CD4-positive, alpha-beta T cell treated with Interleukin-4 for 1 hour (primary cell): ENCODE measurements around the gene MRPS7.
"Not testable (repeated sequence)": the region's sequence is repeated elsewhere in the genome, so short reads cannot be mapped to it uniquely, and the experiment has no call there.

ENCODE experiments used
- DNase-seq, 2 donors: peaks; one replicate each; pipeline ENCODE4 v3.0.0-alpha.2; 2020 to 2022

Gene MRPS7

GRCh38 chr17:75271955-75272847 is 10.5 kb downstream of the MRPS7 start:
- no peak for DNase-seq

DNA sequence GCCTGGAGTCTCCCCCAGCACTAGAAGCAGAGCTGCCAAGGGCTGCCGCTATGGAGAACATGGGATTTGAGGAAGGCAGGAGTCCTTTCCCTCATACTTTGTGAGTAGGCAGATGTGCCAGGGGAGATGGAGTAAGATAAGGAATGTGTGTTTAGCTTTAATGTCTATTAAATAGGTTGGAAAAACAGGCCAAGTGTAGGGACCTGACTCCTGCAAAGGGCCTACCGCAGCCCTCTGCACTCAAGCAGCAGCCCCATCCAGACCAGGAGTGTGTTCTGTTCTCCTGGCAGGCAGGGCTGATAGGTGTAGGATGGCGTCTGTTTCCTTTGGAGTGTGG is 11.1 kb downstream of the MRPS7 start:
- DNase-seq: no peak

DNA sequence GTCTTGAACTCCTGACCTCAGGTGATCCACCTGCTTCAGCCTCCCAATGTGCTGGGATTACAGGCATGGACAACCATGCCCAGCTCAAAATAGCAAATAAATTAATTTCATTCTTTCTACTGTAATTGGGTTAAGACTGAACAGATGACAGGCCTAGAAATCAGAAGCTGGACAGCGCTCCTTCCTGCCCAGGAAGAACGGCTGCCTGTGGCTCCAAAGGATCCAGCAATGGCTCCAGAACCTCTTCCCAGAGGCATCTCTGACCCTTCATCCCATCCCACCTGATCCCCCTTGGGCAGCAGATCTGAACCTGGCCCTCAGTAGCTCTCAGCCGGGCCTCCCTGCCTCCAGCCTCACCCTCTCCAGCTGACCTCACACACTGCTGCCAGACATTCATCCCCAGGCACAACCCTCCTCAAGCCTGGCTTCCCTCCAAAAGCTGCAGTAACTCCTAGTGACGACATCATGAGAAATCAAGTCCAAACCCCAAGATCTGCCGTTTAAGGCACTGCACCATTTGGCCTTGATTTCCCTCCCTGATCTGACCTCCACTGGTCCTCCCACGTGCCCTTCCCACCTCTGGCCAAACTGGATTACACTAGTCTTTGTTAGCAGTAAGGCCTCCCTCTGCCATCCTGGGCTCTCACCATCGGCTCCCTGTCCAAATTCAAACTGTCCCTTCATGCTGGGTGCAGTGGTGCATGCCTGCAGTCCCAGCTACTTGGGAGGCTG is 12.5 kb downstream of the MRPS7 start:
- DNase-seq: no peak

- no peak for DNase-seq
These were observed 16.0 kb downstream of the MRPS7 start for GRCh38 chr17:75277664-75278071.

GRCh38 chr17:75280189-75280588 is 18.5 kb downstream of the MRPS7 start:
- DNase-seq: not testable (repeated sequence)

- DNase-seq: no peak
These were observed 23.4 kb downstream of the MRPS7 start for GRCh38 chr17:75285123-75285522.

DNA sequence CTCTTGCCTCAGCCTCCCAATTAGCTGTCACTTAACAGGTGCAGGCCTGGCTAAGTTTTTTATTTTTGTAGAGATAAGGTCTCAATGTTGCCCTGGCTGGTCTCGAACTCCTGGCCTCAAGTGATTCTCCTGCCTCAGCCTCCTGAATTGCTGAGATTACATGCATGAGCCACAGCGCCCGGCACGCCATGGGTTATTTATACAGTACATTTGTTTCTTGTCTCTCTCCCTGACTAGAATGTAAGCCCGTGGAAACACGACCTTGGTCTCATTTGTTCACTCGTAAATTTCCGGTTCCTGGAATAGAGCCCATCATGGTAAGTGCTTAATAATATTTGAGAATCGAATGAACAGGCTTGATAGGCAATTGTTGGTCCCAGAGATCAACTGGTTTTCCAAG is 25.5 kb downstream of the MRPS7 start:
- DNase-seq: no peak

DNA sequence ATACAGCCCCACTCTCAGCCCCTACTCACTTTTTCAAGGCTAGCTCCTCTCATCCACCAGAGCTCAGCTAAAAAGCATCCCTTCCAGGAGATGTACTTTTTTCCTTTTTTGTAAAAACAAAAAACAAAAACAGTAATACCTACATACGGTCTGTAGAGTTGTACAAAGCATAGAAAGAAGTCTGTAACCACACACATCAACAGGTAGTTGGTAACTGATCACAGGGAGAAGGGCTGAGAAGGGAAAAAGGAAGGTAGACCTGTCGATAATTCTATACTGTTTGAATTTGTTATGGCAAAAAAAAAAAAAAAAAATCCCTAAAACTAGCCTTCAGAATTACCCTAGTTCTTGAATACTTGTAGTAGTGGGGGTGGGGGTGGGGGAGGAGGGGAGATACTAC is 26.7 kb downstream of the MRPS7 start:
- DNase-seq: no peak

DNA sequence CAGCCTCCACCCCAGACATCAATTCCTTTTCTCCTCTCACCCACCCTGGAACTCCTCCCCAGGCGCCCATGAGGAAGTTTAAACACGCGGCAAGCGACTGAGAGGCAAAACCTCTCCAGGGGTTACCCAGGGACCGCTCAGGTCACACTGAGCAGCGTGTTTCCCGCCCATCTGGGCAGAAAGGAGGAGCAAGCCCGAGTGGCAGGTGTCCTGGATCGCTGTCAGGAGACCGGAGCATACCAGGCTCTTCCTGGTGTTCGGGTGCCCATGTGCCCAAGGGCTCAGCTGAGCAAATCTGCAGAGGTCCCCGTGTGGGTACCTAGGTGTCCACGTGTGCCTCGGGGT is 27.1 kb downstream of the MRPS7 start:
- peak in 1 of 2 donors; percentile 27 for DNase-seq

GRCh38 chr17:75289115-75289831 is 27.6 kb downstream of the MRPS7 start, which contains the start of gene SLC25A19:
SLC25A19 (minus strand) TSS chr17:75289433; CDS start chr17:75286764, 2,669 bp downstream.
- DNase-seq: peak; percentile 98

DNA sequence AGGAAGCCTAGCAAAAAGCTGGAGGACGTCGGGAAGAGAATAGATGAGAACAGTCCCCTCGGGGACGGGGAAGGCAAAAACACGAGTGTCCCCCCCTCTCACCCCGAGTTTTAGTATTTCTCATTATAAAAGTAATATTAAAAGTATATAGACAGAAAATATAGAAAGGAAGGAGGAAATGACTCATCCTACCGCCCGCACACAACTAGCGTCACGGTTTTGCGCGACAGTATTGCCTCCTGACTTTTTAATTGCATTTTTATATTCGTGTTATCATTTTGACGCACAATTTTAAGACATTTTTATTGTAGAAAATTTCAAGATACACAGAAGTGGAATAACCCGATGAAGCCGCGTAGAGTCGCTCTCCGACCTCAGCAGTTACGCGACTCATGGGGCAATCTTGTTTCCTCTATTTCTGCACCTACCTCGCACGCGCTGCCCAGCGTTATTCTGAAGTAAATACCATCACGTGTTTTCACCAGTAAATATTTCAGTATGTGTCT is 28.2 kb downstream of the MRPS7 start:
- peak; percentile 66 to 78 for DNase-seq

DNA sequence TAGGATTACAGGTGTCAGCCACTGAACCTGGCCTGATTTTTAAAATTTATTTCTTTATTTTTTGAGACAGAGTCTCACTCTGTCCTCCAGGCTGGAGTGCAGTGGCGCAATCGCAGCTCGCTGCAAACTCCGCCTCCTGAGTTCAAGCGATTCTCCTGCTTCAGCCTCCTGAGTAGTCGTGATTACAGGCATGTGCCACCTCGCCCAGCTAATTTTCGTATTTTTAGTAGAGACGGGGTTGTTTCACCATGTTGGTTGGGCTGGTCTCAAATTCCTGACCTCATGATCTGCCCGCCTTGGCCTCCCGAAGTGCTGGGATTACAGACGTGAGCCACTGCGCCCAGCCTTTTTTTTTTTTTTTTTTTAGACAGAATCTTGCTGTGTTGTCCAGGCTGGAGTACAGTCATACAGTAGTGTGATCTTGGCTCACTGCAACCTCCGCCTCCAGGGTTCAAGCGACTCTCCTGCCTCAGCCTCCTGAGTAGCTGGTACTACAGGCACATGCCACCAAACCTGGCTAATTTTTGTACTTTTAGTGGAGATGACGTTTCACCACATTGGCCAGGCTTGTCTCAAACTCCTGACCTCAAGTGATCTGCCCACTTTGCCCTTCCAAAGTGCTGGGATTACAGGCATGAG is 31.2 kb downstream of the MRPS7 start:
- DNase-seq: peak in 1 of 2 donors; percentile 37

DNA sequence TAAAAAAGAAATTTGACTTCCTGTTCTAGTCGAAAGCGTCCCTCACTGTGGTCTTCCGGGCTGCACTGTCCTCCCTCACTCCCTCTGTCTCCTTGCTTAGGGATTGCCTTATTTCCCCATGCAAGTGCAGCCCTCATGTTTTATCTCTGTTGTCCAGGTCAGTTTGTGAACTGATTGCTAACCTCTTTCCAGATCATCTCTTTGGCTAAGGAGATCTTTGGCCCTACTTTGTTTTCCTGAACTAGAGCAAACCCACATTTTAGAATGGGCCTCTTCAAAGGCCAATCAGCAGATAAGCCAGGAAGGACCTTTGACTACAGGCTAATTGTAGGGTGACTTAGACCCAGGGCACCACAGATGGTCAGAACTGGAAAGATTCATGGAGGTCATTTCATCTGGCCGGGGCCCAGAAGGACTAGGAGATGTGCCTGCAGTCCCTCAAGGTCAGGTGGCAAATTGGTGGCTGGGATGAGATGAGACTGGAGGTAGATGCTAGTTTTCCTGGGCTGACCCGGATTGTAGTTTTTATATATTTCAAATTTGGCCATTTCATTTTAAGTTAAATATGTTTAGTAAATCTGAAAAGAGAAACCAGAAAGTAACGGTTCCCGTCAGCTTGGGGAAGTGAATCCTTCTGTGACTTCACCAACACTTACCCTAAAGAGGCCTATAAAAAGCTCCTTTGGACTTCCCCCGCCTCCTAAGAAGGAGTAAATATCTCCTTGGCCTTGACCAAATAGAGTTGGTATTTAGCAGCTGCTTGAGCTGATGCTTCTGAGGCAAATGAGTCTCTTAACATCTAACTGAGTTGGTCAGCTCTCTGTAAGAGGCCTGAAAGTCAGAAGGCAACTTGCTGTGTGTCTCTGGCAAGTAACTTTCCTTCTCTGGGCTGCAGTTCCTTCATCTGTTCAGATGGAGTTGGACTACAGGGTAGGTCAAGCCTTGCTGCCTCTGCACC is 33.8 kb downstream of the MRPS7 start:
- DNase-seq: peak; percentile 42 to 68

GRCh38 chr17:75300280-75300679 is 38.6 kb downstream of the MRPS7 start:
- DNase-seq: no peak

DNA sequence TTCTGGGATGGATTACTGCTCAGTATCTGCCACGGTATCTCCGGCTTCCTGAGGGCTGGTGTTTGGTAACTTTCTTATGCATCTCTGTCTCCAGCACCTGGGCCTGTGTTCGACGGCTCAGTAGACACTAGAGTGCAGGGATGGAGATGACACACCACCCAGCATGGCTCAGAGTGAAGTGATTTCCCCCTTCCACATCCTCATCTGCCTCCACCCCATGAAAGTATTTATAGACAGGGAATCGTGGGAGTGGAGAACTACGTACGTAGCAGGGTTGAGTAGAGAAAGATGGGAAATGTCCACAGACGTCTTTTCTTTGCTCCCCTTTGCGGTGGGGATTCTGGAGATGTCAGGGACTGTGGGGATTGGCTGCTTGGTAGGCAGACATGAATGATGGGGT is 39.4 kb downstream of the MRPS7 start:
- peak in 1 of 2 donors; percentile 24 for DNase-seq

- DNase-seq: peak in 1 of 2 donors; percentile 64
These were observed 40.0 kb downstream of the MRPS7 start for GRCh38 chr17:75301502-75302206.

- no peak for DNase-seq
These were observed 46.5 kb downstream of the MRPS7 start for GRCh38 chr17:75307957-75308731.

DNA sequence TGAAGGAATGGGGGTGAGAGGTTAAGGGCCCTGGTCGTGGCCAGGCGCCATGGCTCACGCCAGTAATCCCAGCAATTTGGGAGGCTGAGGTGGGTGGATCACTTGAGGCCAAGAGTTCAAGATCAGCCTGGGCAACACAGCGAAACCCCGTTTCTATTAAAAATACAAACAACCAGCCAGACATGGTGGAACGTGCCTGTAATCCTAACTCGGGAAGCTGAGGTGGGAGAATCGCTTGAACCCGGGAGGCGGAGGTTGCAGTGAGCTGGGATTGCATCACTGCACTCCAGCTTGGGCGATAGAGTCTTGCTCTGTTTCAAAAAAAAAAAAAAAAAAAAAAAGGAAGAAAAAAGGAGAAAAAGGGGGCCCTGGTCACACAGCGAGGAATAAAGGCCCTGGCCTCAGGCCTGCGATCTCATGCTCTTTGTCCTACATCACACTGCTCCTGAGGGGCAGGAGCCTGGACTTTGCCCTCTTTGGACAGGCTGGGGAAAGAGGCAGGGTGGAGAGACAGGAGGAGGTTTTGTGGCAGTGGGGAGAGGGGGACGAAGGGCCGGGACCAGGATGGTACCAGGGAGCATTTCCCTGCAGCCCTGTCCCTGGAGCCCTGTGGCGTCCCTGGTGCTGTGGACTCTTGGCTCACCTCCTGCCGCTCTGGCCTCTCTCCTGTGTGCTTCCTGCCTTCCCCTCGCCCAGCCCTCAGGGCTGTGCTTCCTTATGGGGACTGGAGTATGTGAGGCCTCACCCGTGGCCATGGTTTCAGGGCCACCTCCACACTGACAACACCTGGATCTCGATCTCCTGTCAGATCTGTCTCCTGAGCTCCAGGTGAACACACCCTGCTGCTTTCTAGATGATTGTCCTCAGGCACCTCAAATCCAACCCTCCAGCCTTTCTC is 47.3 kb downstream of the MRPS7 start:
- no peak for DNase-seq
